Measurements from ENCODE around the gene LBR.

DNA sequence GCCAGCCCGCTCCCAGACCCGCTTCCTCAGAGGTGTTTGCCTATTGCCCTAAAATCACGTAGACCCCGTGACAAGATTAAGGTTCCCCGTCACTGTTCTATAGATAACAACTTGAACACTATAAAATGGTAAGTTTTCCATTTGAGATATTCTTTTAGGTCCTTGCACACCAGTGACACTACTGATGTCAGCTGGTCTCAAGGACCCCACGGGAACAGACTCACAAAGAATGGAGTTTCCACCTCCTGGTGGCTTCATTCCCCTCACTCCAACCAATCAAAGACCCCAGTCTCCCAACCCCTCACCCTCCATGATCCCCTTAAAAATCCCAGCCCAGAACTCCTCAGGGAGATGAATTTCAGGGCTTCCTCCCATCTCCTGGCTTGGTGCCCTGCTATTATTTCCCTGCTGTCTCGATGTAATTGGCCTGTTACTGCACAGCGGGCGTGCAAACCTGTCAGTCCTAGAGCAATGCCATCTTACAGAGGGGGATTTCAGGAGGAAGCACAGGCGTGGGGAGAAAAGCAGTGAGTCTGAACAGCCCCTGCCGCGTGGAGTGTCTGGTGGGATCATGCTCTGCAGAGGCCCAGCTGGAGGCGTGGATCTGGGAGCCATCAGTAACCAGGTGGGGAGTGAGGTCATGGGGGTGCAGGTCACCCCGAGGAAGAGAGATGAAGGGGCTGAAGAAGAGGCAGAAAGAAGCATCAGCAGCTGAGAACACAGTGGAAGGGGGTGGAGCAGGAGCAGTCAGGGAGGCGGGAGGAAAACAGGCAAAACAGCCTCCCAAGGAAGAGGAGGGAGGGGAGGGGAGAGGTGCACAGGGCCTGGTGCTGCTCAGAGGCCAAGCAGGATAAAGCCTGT, 35.1 kb upstream of the LBR start:
- TF ChIP-seq, protein P1, sequence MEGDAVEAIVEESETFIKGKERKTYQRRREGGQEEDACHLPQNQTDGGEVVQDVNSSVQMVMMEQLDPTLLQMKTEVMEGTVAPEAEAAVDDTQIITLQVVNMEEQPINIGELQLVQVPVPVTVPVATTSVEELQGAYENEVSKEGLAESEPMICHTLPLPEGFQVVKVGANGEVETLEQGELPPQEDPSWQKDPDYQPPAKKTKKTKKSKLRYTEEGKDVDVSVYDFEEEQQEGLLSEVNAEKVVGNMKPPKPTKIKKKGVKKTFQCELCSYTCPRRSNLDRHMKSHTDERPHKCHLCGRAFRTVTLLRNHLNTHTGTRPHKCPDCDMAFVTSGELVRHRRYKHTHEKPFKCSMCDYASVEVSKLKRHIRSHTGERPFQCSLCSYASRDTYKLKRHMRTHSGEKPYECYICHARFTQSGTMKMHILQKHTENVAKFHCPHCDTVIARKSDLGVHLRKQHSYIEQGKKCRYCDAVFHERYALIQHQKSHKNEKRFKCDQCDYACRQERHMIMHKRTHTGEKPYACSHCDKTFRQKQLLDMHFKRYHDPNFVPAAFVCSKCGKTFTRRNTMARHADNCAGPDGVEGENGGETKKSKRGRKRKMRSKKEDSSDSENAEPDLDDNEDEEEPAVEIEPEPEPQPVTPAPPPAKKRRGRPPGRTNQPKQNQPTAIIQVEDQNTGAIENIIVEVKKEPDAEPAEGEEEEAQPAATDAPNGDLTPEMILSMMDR (optimal IDR thresholded peaks at IDR 0.05 in 1 of 3, IDR thresholded peaks at IDR 0.05 in 1 of 3, conservative IDR thresholded peaks at IDR 0.05 in 1 of 3; ENCODE audit: extremely low read depth in 1 of 3, insufficient read depth in 2 of 3, low read length in 3 of 3), result no peak
- TF ChIP-seq EZH2 (IDR thresholded peaks at IDR 0.05; ENCODE audit: low read length), result no peak
